ENCODE measurements around the gene TBCB. TPM values are rescaled to one million over a fixed set of nuclear protein-coding genes. Genes with fewer than 3 reads are reported as not detected.

The TBCB gene
- total and polyA plus RNA-seq, 9 of the 15 experiments (the other 6 are each of a cell fraction or from before 2014, with no cell fraction given) = 3.5 to 115 (median 58.9) TPM

GRCh38 chr19:36141039-36141927 lies 26.0 kb downstream of the TBCB start (continued):
- TF ChIP-seq TBP (optimal IDR thresholded peaks at IDR 0.05; ENCODE audit: low read depth, low read length) (peak; percentile 59), JUND (IDR thresholded peaks at IDR 0.05; ENCODE audit: borderline replicate concordance, low read depth, low read length) (0 out of 2 replicates have a peak, but pooled peaks have one; percentile 5), JUND (tag; IDR thresholded peaks at IDR 0.05; ENCODE audit: borderline replicate concordance, low read depth, low read length) (no peak), TOE1 (IDR thresholded peaks at IDR 0.05; ENCODE audit: borderline replicate concordance) (no peak), TOE1 (CRISPR knock-in tag; IDR thresholded peaks at IDR 0.05; ENCODE audit: borderline replicate concordance, low read depth) (no peak), RBFOX2 (IDR thresholded peaks at IDR 0.05; ENCODE audit: low read depth, low read length) (peak; percentile 13), ZNF511 (CRISPR knock-in tag; IDR thresholded peaks at IDR 0.05) (no peak), POLR2B (IDR thresholded peaks at IDR 0.05; ENCODE audit: low read depth, partially characterized antibody) (no peak), POLR2G (IDR thresholded peaks at IDR 0.05; ENCODE audit: low read depth, low read length) (peak; percentile 63), SUPT5H (IDR thresholded peaks at IDR 0.05) (peak; percentile 24; the same call in 1 of the 2 replicates), GTF2B (IDR thresholded peaks at IDR 0.05; ENCODE audit: extremely low read depth, insufficient read length) (no peak), TAF1 (IDR thresholded peaks at IDR 0.05; ENCODE audit: control insufficient read depth, extremely low read depth, insufficient read depth, low read length, severe bottlenecking) (peak; percentile 49), YY1 (IDR thresholded peaks at IDR 0.05; ENCODE audit: borderline replicate concordance in 1 of 3, control insufficient read depth in 1 of 3, extremely low read depth in 1 of 3, insufficient read depth in 3 of 3, insufficient read length in 1 of 3, insufficient replicate concordance in 2 of 3, low read depth in 1 of 3, low read length in 2 of 3) (peak; percentile 13 to 83 (median 70))

All from K562 (cell line).